HG02763 (cell line): ENCODE data around the gene DYNLT5.
"Not testable (repeated sequence)": the region's sequence is repeated elsewhere in the genome, so short reads cannot be mapped to it uniquely, and the experiment has no call there.

ENCODE experiments used
- ATAC-seq: cut with Tn5 transposase; IDR thresholded peaks from one replicate; pipeline ENCODE4 v1.9.1; 2021; ENCODE audit warnings: mild to moderate bottlenecking, moderate library complexity; ENCODE audit not compliant: unreplicated experiment

Gene DYNLT5

GRCh38 chr1:66752000-66752592, at the start of gene DYNLT5:
TSS of gene DYNLT5 (plus strand) at chr1:66752459. CDS start at chr1:66754659, 2,200 bp downstream.
- ATAC-seq: no peak

GRCh38 chr1:66704177-66704875, 47.9 kb upstream of the DYNLT5 start:
- ATAC-seq: no peak

GRCh38 chr1:66705110-66705509, 47.1 kb upstream of the DYNLT5 start:
- no peak for ATAC-seq

- ATAC-seq: no peak
These were observed 40.8 kb upstream of the DYNLT5 start for GRCh38 chr1:66711420-66711819.

- no peak for ATAC-seq
These were observed 39.4 kb upstream of the DYNLT5 start for GRCh38 chr1:66712839-66713238.

- ATAC-seq: no peak
These were observed 28.3 kb upstream of the DYNLT5 start for GRCh38 chr1:66723985-66724384.

- ATAC-seq: peak; percentile 74
These were observed 26.2 kb upstream of the DYNLT5 start for GRCh38 chr1:66725885-66726665.

GRCh38 chr1:66728021-66728420, 24.2 kb upstream of the DYNLT5 start:
- ATAC-seq: no peak

- not testable (repeated sequence) for ATAC-seq
These were observed 23.5 kb upstream of the DYNLT5 start for GRCh38 chr1:66728716-66729115.

- ATAC-seq: no peak
These were observed 23.1 kb upstream of the DYNLT5 start for GRCh38 chr1:66729119-66729518.

- ATAC-seq: no peak
These were observed 22.7 kb upstream of the DYNLT5 start for GRCh38 chr1:66729523-66729922.

- ATAC-seq: no peak
These were observed 21.8 kb upstream of the DYNLT5 start for GRCh38 chr1:66730462-66730861.

GRCh38 chr1:66731170-66731865, 20.9 kb upstream of the DYNLT5 start:
- ATAC-seq: no peak

- ATAC-seq: no peak
These were observed 19.7 kb upstream of the DYNLT5 start for GRCh38 chr1:66732407-66733166.

GRCh38 chr1:66733348-66734017, 18.8 kb upstream of the DYNLT5 start:
- ATAC-seq: no peak

- not testable (repeated sequence) for ATAC-seq
These were observed 17.7 kb upstream of the DYNLT5 start for GRCh38 chr1:66734531-66734930.

GRCh38 chr1:66737836-66738235, 14.4 kb upstream of the DYNLT5 start:
- no peak for ATAC-seq

GRCh38 chr1:66739401-66740157, 12.7 kb upstream of the DYNLT5 start:
- peak; percentile 65 for ATAC-seq

GRCh38 chr1:66745451-66745850, 6.8 kb upstream of the DYNLT5 start:
- no peak for ATAC-seq
